ENCODE results near the gene RAPGEF5.

RAPGEF5 gene

GRCh38 chr7:22144950-22145349, 212.0 kb downstream of the RAPGEF5 start:
- DNase-seq = no peak

GRCh38 chr7:22143491-22143890, 213.5 kb downstream of the RAPGEF5 start:
- no peak for DNase-seq

GRCh38 chr7:22142572-22142971, 214.4 kb downstream of the RAPGEF5 start:
- DNase-seq = no peak

- no peak for DNase-seq
Measured at GRCh38 chr7:22141355-22141754, 215.6 kb downstream of the RAPGEF5 start.

GRCh38 chr7:22140578-22140977, 216.4 kb downstream of the RAPGEF5 start:
- no peak for DNase-seq

GRCh38 chr7:22138886-22139285, 218.1 kb downstream of the RAPGEF5 start:
- DNase-seq = no peak

- no peak for DNase-seq
Measured at GRCh38 chr7:22138106-22138505, 218.8 kb downstream of the RAPGEF5 start.

- no peak for DNase-seq
Measured at GRCh38 chr7:22137466-22137865, 219.5 kb downstream of the RAPGEF5 start.

- DNase-seq = no peak
Measured at GRCh38 chr7:22137026-22137425, 219.9 kb downstream of the RAPGEF5 start.

GRCh38 chr7:22129819-22130580, 227.0 kb downstream of the RAPGEF5 start:
- DNase-seq = no peak

GRCh38 chr7:22129166-22129565, 227.8 kb downstream of the RAPGEF5 start:
- no peak for DNase-seq

GRCh38 chr7:22128528-22128920, 228.4 kb downstream of the RAPGEF5 start:
- no peak for DNase-seq

- no peak for DNase-seq
Measured at GRCh38 chr7:22127835-22128527, 229.0 kb downstream of the RAPGEF5 start.

- no peak for DNase-seq
Measured at GRCh38 chr7:22125436-22125835, 231.5 kb downstream of the RAPGEF5 start.

- no peak for DNase-seq
Measured at GRCh38 chr7:22124941-22125340, 232.0 kb downstream of the RAPGEF5 start.

- DNase-seq = no peak
Measured at GRCh38 chr7:22123139-22123538, 233.8 kb downstream of the RAPGEF5 start.

GRCh38 chr7:22121702-22122474, 235.1 kb downstream of the RAPGEF5 start:
- no peak for DNase-seq

- DNase-seq = no peak
Measured at GRCh38 chr7:22120391-22121053, 236.4 kb downstream of the RAPGEF5 start.

- no peak for DNase-seq
Measured at GRCh38 chr7:22117222-22117621, 239.7 kb downstream of the RAPGEF5 start.

- DNase-seq = no peak
Measured at GRCh38 chr7:22116451-22117030, 240.4 kb downstream of the RAPGEF5 start.

GRCh38 chr7:22115689-22116088, 241.3 kb downstream of the RAPGEF5 start:
- DNase-seq = no peak

- DNase-seq = no peak
Measured at GRCh38 chr7:22114440-22114981, 242.4 kb downstream of the RAPGEF5 start.
